Measurements from ENCODE around the gene SUV39H2. TPM values are rescaled to one million over a fixed set of nuclear protein-coding genes. Genes with fewer than 3 reads are reported as not detected.
"Not testable (repeated sequence)": the region's sequence is repeated elsewhere in the genome, so short reads cannot be mapped to it uniquely, and the experiment has no call there.

The SUV39H2 gene, protein sequence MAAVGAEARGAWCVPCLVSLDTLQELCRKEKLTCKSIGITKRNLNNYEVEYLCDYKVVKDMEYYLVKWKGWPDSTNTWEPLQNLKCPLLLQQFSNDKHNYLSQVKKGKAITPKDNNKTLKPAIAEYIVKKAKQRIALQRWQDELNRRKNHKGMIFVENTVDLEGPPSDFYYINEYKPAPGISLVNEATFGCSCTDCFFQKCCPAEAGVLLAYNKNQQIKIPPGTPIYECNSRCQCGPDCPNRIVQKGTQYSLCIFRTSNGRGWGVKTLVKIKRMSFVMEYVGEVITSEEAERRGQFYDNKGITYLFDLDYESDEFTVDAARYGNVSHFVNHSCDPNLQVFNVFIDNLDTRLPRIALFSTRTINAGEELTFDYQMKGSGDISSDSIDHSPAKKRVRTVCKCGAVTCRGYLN
- polyA plus RNA-seq (ENCODE audit: insufficient read length): 11.6 TPM

DNA sequence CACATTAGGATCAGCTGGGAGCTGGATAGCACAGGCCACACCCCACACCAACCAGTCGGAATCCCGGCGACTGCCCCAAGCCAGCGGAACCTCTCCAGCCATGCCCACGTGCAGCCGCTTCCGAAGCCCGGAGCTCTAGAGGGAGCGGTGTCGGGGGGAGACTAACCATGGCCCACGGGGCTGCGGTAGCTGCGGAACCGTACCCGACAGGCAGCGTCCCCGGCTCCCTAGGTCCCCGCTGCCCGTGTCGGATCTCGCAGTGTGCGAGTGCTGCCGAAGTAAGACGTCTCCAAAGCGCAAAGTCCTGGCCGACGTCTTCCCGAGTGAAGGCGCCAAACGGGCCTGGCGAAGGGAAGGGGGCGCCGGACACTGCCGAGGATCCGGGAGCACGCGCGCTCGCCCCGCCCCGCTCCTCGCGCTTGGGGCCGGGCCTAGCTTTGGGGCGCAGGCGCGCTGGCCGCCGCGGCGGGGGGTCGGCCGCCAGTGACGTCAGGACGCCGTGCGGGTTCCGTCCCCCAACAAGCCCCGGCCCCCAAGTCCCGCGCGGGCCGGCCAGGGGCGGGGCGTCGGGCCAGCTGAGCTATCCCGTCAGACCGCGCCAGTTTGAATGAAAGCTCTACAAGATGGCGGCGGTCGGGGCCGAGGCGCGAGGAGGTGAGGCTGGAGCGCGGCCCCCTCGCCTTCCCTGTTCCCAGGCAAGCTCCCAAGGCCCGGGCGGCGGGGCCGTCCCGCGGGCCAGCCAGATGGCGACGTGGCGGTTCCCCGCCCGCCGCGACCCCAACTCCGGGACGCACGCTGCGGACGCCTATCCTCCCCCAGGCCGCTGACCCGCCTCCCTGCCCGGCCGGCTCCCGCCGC lies at the start of gene SUV39H2:
Gene SUV39H2 (plus strand): TSS at position 601 of the 858 bp plus-strand sequence. CDS start 23 bp downstream, at position 624.
- DNase-seq (ENCODE audit: low read depth): peak; percentile 78

DNA sequence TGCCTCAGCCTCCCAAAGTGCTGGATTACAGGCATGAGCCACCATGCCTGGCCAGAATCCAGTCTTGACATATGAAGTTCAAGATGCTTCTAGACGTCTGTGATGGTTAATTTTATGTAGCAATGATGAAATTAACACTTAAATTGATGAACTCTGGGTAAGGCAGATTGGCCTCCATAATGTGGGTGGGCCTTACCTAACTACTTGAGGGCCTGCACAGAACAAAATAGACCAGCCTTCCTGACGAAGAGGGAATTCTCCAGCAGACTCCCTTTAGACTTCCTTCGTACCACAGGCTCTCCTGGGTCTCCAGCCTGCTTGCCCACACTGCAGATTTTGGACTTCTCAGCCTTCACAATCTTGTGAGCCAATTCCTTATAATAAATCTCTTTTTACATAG lies 45.6 kb upstream of the SUV39H2 start:
- no peak for DNase-seq (ENCODE audit: low read depth)

DNA sequence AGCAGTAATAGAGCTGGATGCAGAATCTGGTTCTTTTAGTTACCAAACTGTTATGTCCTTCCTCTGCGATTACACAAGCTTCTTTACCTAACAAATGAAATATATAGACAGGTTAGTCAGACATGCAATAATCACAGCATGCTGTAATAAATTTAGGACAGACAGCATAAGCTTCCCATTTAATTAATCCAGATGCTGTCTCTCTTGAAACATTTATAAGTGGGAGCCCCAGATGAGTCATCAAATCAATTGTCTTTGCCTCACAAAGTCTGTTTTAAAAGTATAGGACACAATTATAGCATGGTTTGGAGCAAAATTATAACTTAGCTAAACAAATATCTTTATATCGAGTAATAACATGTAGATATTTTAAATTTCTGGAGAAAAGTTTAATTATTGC lies 42.5 kb upstream of the SUV39H2 start:
- no peak for DNase-seq (ENCODE audit: low read depth)

DNA sequence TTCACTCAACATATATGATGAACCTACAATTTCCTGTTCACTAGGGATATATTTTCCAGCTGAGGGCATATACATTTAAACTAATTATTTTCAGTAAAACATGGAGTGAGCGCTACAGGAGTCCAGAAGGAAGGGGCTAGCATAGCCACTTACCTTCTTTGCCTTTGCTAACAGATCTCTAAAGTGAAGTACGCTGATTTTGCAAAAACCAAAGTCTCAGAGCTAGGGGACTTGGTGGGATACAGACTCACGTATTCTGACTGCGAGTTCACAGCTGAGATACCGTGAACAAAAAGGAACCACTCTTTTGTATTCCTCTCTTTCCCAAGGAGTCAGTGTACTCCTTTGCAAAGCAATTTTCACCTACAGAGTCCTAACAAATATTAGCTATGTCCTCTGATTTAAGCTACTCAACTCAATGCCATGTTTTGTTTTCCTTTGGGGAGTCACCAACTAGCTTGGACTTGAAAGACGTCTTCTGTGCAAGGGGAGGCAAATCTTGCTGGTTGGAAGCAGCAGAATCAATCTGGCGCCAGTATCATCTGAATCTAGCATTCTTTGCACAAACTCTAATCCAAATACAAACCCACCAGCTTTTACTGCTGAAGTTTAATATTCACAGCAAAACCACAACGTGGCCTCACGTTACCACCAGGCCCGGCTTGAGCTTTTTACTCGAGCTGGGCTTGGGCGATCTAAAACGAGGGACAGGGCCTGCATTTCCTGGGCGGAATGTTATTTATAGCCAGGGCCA lies 41.5 kb upstream of the SUV39H2 start:
- peak; percentile 49 for DNase-seq (ENCODE audit: low read depth)

DNA sequence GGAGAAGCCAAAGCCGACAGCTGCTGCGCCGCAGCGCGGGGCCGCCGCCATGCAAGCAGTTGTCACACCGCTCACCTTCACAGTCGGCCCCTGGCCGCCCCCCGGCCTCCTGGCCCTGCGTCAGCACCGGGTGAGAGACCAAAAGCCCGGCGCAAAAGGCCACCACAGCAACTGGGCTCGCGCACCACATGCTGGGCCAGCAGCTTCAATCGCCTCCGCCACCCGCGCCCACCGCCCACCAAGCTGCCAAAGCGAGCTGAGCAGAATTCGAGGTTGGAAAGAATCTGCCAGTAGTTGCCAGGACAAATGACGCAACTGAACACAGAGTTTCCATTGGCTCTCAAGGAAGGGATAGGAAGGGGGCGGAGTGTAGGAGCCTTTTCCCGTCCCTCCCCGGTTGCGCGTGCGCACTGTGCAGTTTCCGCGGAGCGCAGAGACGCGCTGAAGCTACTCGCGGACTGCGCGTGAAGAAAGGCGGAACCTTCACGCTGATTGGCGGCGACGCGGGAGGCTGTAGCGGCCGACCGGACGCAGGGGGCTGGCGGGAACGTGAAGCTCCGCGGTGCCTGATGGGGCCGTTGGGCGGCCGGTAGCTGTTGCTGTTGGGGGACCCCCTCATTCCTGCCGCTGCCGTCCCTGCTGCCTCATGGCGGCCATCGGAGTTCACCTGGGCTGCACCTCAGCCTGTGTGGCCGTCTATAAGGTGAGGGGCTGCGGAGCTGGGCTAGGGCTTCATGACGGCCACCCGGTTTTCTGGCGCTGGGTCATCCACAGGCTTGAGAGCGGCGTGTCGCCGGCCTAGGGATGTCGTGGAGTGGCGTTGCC lies 40.7 kb upstream of the SUV39H2 start, which contains the start of the genes CDNF, HSPA14 and MSANTD7:
Gene CDNF (minus strand): TSS at position 281 of the 825 bp plus-strand sequence. CDS start 91 bp downstream, at position 190.
Gene HSPA14 (plus strand): TSS at position 550 of the 825 bp plus-strand sequence. CDS start 97 bp downstream, at position 647.
Gene MSANTD7 (plus strand): TSS at position 550 of the 825 bp plus-strand sequence. CDS start 3,979 bp downstream, outside the sequence.
- DNase-seq (ENCODE audit: low read depth): peak; percentile 100

DNA sequence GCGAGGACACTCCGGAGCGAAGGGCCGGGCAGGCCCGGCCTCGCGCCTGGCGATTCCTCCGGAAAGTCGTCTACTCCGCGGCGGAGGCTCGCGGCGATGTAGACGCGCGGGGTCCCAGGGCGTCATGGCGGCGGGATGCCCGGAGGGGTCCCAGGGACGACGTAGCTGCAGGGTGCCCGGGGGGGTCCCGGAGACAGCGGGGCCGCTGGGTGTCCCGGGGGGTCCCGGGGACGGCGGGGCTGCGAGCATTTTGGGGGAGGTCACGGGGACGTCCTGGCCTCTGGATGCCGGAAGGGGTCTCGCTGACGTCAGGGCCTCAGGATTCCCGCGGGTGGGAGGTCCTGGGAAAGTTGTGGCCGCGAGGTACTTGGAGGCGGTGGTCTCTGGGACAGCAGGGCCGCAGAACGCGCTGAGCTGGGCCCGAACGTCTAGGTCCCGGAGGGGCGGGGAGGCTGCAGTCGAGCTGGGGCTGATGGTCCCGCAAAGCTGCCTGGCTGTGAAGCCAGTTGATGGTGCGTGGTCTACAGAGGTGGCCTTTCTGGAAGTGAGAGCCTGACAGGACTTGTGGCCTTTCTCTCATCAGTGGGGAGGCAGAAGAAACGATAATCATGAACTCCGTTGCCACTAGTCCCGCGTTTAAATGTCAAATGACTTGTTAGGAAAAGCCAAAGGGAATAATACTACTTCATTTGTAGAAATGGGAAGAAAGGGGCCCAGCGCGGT lies 39.9 kb upstream of the SUV39H2 start:
- no peak for DNase-seq (ENCODE audit: low read depth)

DNA sequence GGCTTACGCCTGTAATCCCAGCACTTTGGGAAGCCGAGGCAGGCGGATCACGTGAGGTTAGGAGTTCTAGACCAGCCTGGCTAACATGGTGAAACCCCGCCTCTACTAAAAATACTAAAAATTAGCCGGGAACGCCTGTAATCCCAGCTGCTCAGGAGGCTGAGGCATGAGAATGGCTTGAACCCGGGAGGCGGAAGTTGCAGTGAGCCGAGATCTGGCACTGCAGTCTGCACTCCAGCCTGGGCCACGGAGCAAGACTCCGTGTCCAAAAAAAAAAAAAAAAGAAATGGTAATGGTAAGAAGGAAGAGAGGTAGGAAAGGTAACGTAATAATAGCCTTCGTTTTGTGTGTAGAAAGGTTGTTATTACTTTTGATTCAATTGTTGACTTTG lies 39.4 kb upstream of the SUV39H2 start:
- DNase-seq (ENCODE audit: low read depth): no peak

DNA sequence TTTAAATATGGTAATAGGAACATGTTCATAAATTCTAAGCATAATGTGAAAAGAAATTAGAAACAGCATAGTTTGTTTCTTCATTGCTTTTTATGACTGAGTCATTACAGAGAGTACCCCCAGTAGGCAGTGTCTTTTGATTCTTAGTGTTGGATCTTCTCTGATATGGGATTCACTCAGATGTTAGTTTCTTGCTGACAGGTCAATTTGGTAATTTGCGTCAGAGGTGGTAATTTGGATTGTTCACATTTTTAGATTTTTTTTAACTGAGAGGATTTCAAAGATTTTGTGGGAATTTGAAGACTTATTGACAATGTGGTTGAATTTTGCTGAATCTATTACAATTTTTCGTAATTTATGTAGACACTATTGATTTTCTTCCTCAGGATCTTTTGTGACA lies 38.5 kb upstream of the SUV39H2 start:
- no peak for DNase-seq (ENCODE audit: low read depth)

DNA sequence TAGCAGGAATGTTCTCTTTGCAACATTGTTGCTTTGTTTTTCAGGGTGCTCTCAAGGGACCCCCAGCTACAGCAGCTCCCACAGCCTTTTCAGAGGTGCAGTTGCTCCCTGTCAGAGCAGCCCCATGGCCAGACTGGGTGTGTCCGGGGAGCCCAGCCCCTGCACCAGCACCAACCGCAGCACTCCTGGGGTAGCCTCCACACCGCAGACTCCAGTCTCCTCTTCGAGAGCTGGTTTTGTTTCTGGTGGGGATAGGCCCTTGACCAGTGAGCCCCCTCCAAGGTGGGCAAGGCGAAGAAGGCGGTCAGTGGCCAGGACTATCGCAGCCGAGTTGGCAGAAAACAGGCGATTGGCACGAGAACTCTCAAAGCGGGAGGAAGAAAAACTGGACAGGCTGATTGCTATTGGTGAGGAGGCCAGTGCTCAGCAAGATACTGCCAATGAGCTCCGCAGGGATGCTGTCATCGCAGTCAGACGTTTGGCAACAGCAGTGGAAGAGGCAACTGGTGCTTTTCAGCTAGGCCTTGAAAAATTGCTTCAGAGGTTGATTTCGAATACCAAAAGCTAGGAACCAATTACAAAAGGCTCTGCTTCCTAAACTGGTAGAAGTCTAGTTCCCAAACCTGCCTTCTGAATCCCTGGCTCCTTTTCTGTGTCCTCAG lies 35.2 kb upstream of the SUV39H2 start:
- no peak for DNase-seq (ENCODE audit: low read depth)

DNA sequence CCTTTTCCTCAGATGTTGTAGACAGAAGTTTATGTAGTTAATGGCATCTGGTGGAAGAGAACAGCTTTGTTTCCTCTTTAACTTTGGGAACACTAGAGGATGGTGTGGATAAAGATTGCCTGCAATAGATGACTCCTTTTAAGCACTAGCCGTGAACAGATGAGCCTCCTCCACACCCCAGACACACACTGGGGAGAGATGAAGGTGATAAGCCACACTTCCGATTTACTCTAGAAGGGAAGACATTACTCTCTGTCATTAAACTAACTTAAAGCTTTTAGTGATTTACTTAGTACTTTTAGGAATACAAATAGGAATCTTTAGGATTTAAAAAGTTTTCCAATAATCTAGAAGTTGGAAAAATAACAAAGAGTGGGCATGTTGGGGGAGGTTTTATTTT lies 33.7 kb upstream of the SUV39H2 start:
- DNase-seq (ENCODE audit: low read depth): no peak

DNA sequence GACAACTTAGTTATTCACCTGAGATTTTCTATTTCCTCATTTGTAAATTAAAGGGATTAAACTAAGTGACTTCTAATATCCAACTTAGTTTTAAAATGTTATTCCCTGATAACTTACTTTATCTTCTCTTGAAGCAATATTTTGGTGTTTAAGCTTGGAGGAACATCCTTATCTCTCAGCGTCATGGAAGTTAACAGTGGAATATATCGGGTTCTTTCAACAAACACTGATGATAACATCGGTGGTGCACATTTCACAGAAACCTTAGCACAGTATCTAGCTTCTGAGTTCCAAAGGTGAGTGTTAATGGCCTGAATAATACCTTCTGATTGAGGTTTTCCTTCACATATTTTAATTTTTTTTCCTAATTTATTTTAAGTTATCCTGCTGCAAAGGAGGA lies 26.4 kb upstream of the SUV39H2 start:
- DNase-seq (ENCODE audit: low read depth): no peak

DNA sequence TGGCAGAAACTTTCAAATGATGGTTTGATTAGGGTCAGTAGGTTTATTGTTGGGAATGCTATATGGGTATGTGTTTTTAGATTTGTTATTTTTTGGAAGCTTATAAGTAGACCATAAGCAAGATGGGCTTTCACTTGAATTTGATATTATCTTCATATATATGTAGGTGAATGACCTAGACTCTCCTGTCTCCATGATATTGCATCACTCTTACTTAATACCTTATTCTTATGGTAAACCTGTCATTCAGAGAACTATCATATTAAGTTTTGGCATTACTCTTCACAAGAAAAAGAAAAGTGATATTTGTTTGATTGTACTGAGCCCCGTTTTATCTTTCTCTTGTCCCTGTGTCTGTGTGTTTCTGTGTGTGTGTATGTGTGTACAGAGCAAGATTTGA lies 23.2 kb upstream of the SUV39H2 start:
- no peak for DNase-seq (ENCODE audit: low read depth)

DNA sequence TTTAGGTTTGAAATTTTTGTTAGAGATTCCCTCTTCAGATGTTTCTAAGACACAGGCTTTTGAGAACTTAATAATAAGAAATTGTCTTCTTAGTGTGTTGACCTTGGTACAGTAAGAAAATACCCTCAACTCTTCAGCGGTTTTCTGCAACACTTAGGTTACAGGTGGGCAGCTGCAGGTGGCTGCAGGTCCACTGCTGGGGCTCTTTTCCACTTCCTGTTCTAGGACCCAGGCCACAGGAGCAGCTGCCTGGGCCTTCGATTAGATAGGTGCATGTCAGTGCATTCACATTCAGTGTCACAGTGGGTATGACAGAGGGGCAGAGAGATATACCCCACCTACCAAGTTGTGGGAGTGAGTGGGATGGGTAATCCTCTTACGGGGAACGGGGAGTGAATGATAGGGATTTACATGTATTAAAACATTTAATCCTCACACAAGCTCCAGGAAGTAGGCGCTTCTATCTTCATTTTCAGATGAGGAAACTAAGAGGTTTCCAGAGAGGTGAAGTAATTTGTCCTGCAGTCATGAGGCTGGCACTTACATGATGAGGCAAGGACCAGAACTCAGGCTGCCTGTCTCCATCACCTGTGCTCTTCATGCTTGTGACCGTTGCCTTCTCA lies 20.2 kb upstream of the SUV39H2 start:
- no peak for DNase-seq (ENCODE audit: low read depth)

DNA sequence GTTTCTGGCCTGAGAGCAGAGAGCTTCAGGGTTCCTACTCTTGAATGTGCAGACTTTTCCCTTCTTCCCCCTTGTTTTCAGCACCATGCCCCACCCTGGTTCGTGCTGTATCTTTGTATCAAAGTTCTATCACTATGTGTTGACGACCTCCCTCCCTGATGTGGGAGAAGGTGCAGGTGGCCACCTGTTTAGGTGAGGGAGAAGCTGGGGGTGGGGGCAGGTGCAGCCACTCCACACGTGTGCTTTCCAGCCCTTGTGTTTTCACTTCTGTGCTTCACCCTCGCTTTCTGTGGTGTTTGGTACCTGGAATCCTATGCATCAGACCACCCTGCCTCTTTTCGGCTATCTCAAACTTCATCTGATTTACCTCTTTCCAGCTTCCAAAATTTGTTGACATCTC lies 19.6 kb upstream of the SUV39H2 start:
- no peak for DNase-seq (ENCODE audit: low read depth)

DNA sequence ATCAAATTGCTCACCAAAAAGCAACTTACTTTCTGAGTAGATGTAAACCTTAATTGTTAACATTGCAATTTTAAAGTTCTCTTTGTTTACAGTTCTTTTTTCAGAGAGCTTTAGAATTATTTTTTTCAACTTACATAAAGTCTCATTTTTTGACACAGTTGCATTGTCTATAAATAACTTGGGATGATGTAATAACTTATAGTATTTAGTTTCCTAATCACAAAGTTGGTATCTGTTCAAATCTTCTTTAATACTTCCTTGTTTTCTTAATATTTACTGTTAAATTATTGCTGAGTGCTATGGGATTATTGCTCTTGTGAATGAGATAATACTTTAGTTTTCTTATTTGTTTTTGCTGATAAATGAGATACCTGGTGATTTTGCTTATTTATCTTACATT lies 18.9 kb upstream of the SUV39H2 start:
- no peak for DNase-seq (ENCODE audit: low read depth)

DNA sequence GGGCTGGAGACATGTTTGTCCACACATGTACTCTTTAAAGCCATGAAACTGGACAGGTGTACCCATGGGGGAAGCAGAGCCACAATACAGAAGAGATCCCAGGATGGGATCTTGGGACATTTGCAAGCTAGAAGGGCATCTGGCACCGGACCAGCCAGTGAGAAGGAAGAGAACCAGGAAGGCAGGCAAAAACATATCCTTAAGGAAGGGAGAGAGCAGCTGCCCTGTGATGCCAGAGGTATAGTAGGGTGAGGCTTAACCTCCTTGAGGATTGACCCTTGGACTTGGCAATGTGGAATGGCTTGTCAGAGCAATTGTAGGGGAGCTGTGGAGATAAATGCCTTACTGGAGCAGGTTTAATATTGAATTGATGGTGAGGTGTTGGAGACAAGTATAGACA lies 17.9 kb upstream of the SUV39H2 start:
- DNase-seq (ENCODE audit: low read depth): no peak

DNA sequence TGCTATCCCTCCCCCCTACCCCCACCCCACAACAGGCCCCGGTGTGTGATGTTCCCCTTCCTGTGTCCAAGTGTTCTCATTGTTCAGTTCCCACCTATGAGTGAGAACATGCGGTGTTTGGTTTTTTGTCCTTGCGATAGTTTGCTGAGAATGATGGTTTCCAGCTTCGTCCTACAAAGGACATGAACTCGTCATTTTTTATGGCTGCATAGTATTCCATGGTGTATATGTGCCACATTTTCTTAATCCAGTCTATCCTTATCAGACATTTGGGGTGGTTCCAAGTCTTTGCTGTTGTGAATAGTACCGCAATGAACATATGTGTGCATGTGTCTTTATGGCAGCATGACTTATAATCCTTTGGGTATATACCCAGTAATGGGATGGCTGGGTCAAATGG lies 14.2 kb upstream of the SUV39H2 start:
- not testable (repeated sequence) for DNase-seq (ENCODE audit: low read depth)

DNA sequence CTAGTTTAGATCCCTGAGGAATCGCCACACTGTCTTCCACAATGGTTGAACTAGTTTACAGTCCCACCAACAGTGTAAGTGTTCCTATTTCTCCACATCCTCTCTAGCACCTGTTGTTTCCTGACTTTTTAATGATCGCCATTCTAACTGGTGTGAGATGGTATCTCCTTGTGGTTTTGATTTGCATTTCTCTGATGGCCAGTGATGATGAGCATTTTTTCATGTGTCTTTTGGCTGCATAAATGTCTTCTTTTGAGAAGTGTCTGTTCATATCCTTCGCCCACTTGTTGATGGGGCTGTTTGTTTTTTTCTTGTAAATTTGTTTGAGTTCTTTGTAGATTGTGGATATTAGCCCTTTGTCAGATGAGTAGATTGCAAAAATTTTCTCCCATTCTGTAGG lies 13.8 kb upstream of the SUV39H2 start:
- DNase-seq (ENCODE audit: low read depth): not testable (repeated sequence)

Measured in forelimb muscle (tissue), 1 donor.